ENCODE data around the gene MYO16.

GRCh38 chr13:108595436-108596274, 33.8 kb upstream of the MYO16 start:
- TF ChIP-seq EZH2phosphoT487 (IDR thresholded peaks at IDR 0.05; ENCODE audit: borderline replicate concordance, low read length) (no peak), CTCF (IDR thresholded peaks at IDR 0.05; ENCODE audit: low read depth, low read length, poor library complexity, severe bottlenecking) (no peak)
